Transverse colon (tissue), 4 donors: ENCODE results near the gene SLC22A15. TPM values are rescaled to one million over a fixed set of nuclear protein-coding genes. Genes with fewer than 3 reads are reported as not detected.
A peak's percentile ranks its signal among the peaks of the same experiment; 100 is the strongest.

Experiments
- DNase-seq: peaks from one replicate; pipeline ENCODE4 v3.0.0-alpha.2; 2019
- H3K27ac ChIP-seq, 4 donors: fragments of 200-600 bp; sonication (generic); 2 replicates each; pipeline ENCODE4 v1.5.1; 2016 to 2018; ENCODE audit warnings: inconsistent platforms in 4 of 4
- H3K27me3 ChIP-seq: fragments of 200-600 bp; sonication (generic); 2 replicates; pipeline ENCODE4 v1.5.1; 2017; ENCODE audit warnings: inconsistent platforms
- H3K36me3 ChIP-seq, 4 donors: fragments of 200-600 bp; sonication (generic); 2 replicates each; pipeline ENCODE4 v1.5.1; 2017 to 2019; ENCODE audit warnings: inconsistent platforms in 4 of 4
- H3K4me1 ChIP-seq, 4 donors: fragments of 200-600 bp; sonication (generic); 2 replicates each; pipeline ENCODE4 v1.5.1; 2017 to 2020; ENCODE audit warnings: inconsistent platforms in 4 of 4
- H3K4me3 ChIP-seq, 4 donors: fragments of 200-600 bp; sonication (generic); 1 replicate in 1 of 4; 2 replicates in 3 of 4; pipeline versions ENCODE4 v1.5.1 to v1.6.1; 2017 to 2019; ENCODE audit warnings: inconsistent platforms in 4 of 4
- H3K9me3 ChIP-seq, 2 donors: fragments of 200-600 bp; sonication (generic); 2 replicates each; pipeline ENCODE4 v1.5.1; 2017 to 2019; ENCODE audit warnings: inconsistent platforms in 2 of 2
- CTCF ChIP-seq, 5 experiments: fragments of 200-600 bp in 3 of 5; fragments of 450-650 bp in 2 of 5; sonication (generic) in 3 of 5; IDR thresholded peaks; 1 replicate in 2 of 5; 2 replicates in 3 of 5; pipeline ENCODE4 v1.5.1; 2016 to 2017; ENCODE audit warnings: antibody characterized with exemption in 5 of 5, inconsistent platforms in 3 of 5, mild to moderate bottlenecking in 2 of 5, moderate library complexity in 1 of 5
- EP300 ChIP-seq: sonication (generic); formaldehyde crosslinking; IDR thresholded peaks from one replicate; pipeline ENCODE4 v1.6.1; 2017; ENCODE audit warnings: antibody characterized with exemption, low read depth
- POLR2A ChIP-seq: fragments of 450-650 bp; IDR thresholded peaks from one replicate; pipeline ENCODE4 v1.6.1; 2016; ENCODE audit warnings: antibody characterized with exemption, mild to moderate bottlenecking, moderate library complexity
- POLR2AphosphoS5 ChIP-seq, 3 donors: sonication (generic); formaldehyde crosslinking; IDR thresholded peaks; one replicate each; pipeline ENCODE4 v1.6.1; 2016; ENCODE audit warnings: antibody characterized with exemption in 3 of 3
- WGBS, 2 donors: methylation state at CpG; one replicate each; pipeline ENCODE4 v1.1.5; 2018; ENCODE audit warnings: low coverage in 1 of 2; 5-methylcytosine and 5-hydroxymethylcytosine counted together
- in situ Hi-C, 4 donors: fragments of 200-750 bp; cut with MboI; loops; one replicate each; pipeline versions ENCODE4 v1.15.0 to v1.15.1; 2017; ENCODE audit warnings: low sequenced_read_pairs in 3 of 4, low pct_ligation_motif_present in 1 of 4, low pct_unique_long_range_greater_than_20kb in 1 of 4
- intact Hi-C: fragments of 100-400 bp; cut with DNase I; formaldehyde crosslinking; loops from one replicate; pipeline ENCODE4 v1.15.1; 2023; ENCODE audit warnings: low total_unique reads
- total RNA-seq, 4 donors: library from RNA; depleted of rRNA; stranded (reverse); fragments of >200 nt; gene quantifications; one replicate each; pipeline ENCODE4 v1.1.0, GENCODE V29; 2016

Gene SLC22A15
- total RNA-seq, 4 donors from 2014 or later, result 1.9 to 5.6 (median 3.4) TPM

GRCh38 chr1:116019653-116020253, 43.4 kb downstream of the SLC22A15 start:
- H3K27me3 ChIP-seq, result no peaks in the 10 kb centered on the region
- intact Hi-C loops, result no loop called here
- WGBS, 2 donors, result 43 to 58% methylated on average over 3 to 4 of the region's 4 CpGs
- H3K9me3 ChIP-seq, result no peaks in the 10 kb centered on the region
- no peak overlapping the region for H3K27ac ChIP-seq
- no peak for DNase-seq
- TF ChIP-seq POLR2A (no peak), POLR2AphosphoS5 (IDR thresholded peaks at IDR 0.05) (no peak), CTCF (IDR thresholded peaks at IDR 0.05) (no peak), EP300 (no peak)
- no peak overlapping the region for H3K4me3 ChIP-seq
- H3K36me3 ChIP-seq, result no peaks in the 10 kb centered on the region
- in situ Hi-C loops, result no loop called here
- peaks cover 0 to 5% (median 0%) of the 10 kb centered on the region in 4 donors for H3K4me1 ChIP-seq

GRCh38 chr1:116020668-116021272, 44.5 kb downstream of the SLC22A15 start:
- no peaks in the 10 kb centered on the region for H3K27me3 ChIP-seq
- peaks cover 0 to 5% (median 0%) of the 10 kb centered on the region in 4 donors for H3K4me1 ChIP-seq
- H3K27ac ChIP-seq, result no peak overlapping the region
- TF ChIP-seq EP300, result no peak
- TF ChIP-seq CTCF (IDR thresholded peaks at IDR 0.05), result peak in 4 of 5 experiments; percentile 30 to 46 (median 40)
- in situ Hi-C loops, result no loop called here
- 62 to 68% methylated on average over 4 to 5 of the region's 5 CpGs for WGBS, 2 donors
- H3K4me3 ChIP-seq, result no peak overlapping the region
- no peaks in the 10 kb centered on the region for H3K36me3 ChIP-seq
- intact Hi-C loops, result no loop called here
- DNase-seq, result peak; percentile 26
- H3K9me3 ChIP-seq, result no peaks in the 10 kb centered on the region

- TF ChIP-seq EP300, result no peak
- no peak for TF ChIP-seq POLR2AphosphoS5 (IDR thresholded peaks at IDR 0.05)
- TF ChIP-seq POLR2A, result no peak
- no peak for TF ChIP-seq CTCF (IDR thresholded peaks at IDR 0.05)
- Histone ChIP-seq H3K4me3 (no peak overlapping the region), H3K27ac (no peak overlapping the region), H3K27me3 (no peaks in the 10 kb centered on the region), H3K4me1 (peaks cover 0 to 2% (median 0%) of the 10 kb centered on the region in 4 donors), H3K36me3 (no peaks in the 10 kb centered on the region), H3K9me3 (no peaks in the 10 kb centered on the region)
- intact Hi-C loops, result no loop called here
- WGBS, 2 donors, result 50 to 55% methylated on average over 1 to 3 of the region's 3 CpGs
- no peak for DNase-seq
- in situ Hi-C loops, result no loop called here
Measured at GRCh38 chr1:116024626-116025025, 48.3 kb downstream of the SLC22A15 start.

GRCh38 chr1:116026631-116027030, 50.3 kb downstream of the SLC22A15 start:
- Histone ChIP-seq H3K27ac (no peak overlapping the region), H3K4me3 (no peak overlapping the region), H3K4me1 (peaks cover 0 to 3% (median 0%) of the 10 kb centered on the region in 4 donors), H3K27me3 (no peaks in the 10 kb centered on the region), H3K36me3 (no peaks in the 10 kb centered on the region), H3K9me3 (no peaks in the 10 kb centered on the region)
- DNase-seq, result no peak
- intact Hi-C loops, result no loop called here
- TF ChIP-seq POLR2AphosphoS5 (IDR thresholded peaks at IDR 0.05) (no peak), CTCF (IDR thresholded peaks at IDR 0.05) (no peak), EP300 (no peak), POLR2A (no peak)
- in situ Hi-C loops, result no loop called here
- WGBS, 2 donors, result 92 to 100% methylated on average over 1 to 4 of the region's 4 CpGs
